Tibial nerve (tissue), 4 donors: ENCODE measurements around the gene SPATA31C1. TPM values are rescaled to one million over a fixed set of nuclear protein-coding genes. Genes with fewer than 3 reads are reported as not detected.
A peak's percentile ranks its signal among the peaks of the same experiment; 100 is the strongest.

Source experiments
- DNase-seq, 2 donors: peaks; one replicate each; pipeline ENCODE4 v3.0.0-alpha.2; 2019; ENCODE audit warnings: low spot score in 2 of 2
- H3K27ac ChIP-seq, 4 donors: fragments of 200-600 bp; sonication (generic) in 3 of 4; one replicate each; pipeline ENCODE4 v1.5.1; 2017 to 2019; ENCODE audit warnings: mild to moderate bottlenecking in 1 of 4
- H3K27me3 ChIP-seq, 2 donors: fragments of 200-600 bp; sonication (generic) in 1 of 2; one replicate each; pipeline versions ENCODE4 v1.5.1 to v1.6.0; 2017 to 2019
- H3K36me3 ChIP-seq, 3 donors: fragments of 200-600 bp; sonication (generic); one replicate each; pipeline ENCODE4 v1.5.1; 2018 to 2019
- H3K4me1 ChIP-seq, 4 donors: fragments of 200-600 bp; sonication (generic) in 3 of 4; one replicate each; pipeline ENCODE4 v1.5.1; 2017 to 2019
- H3K4me3 ChIP-seq, 4 donors: fragments of 200-600 bp; sonication (generic) in 3 of 4; one replicate each; pipeline ENCODE4 v1.5.1; 2017 to 2019; ENCODE audit warnings: mild to moderate bottlenecking in 1 of 4, moderate library complexity in 1 of 4
- H3K9me3 ChIP-seq, 4 donors: fragments of 200-600 bp; sonication (generic) in 3 of 4; one replicate each; pipeline ENCODE4 v1.5.1; 2017 to 2019
- EP300 ChIP-seq, 2 donors: sonication (generic); formaldehyde crosslinking; IDR thresholded peaks; one replicate each; pipeline ENCODE4 v1.6.1; 2017; ENCODE audit warnings: antibody characterized with exemption in 2 of 2, mild to moderate bottlenecking in 1 of 2
- POLR2A ChIP-seq, 2 donors: fragments of 450-650 bp; IDR thresholded peaks; one replicate each; pipeline ENCODE4 v1.6.1; 2017; ENCODE audit warnings: antibody characterized with exemption in 2 of 2, mild to moderate bottlenecking in 2 of 2, moderate library complexity in 2 of 2
- WGBS, 2 donors: methylation state at CpG; one replicate each; pipeline ENCODE4 v1.1.5; 2018; 5-methylcytosine and 5-hydroxymethylcytosine counted together
- total RNA-seq, 4 donors: library from RNA; depleted of rRNA; stranded (reverse); fragments of >200 nt; gene quantifications; one replicate each; pipeline ENCODE4 v1.1.0, GENCODE V29; 2016
- TF ChIP-seq, protein P1 (sequence below), 5 experiments: fragments of 200-600 bp in 3 of 5; fragments of 450-650 bp in 2 of 5; sonication (generic) in 3 of 5; IDR thresholded peaks; one replicate each; pipeline ENCODE4 v1.5.1; 2016 to 2019; ENCODE audit warnings: antibody characterized with exemption in 5 of 5, mild to moderate bottlenecking in 3 of 5, moderate library complexity in 2 of 5

Gene SPATA31C1
- total RNA-seq, 4 donors from 2014 or later = not detected

DNA sequence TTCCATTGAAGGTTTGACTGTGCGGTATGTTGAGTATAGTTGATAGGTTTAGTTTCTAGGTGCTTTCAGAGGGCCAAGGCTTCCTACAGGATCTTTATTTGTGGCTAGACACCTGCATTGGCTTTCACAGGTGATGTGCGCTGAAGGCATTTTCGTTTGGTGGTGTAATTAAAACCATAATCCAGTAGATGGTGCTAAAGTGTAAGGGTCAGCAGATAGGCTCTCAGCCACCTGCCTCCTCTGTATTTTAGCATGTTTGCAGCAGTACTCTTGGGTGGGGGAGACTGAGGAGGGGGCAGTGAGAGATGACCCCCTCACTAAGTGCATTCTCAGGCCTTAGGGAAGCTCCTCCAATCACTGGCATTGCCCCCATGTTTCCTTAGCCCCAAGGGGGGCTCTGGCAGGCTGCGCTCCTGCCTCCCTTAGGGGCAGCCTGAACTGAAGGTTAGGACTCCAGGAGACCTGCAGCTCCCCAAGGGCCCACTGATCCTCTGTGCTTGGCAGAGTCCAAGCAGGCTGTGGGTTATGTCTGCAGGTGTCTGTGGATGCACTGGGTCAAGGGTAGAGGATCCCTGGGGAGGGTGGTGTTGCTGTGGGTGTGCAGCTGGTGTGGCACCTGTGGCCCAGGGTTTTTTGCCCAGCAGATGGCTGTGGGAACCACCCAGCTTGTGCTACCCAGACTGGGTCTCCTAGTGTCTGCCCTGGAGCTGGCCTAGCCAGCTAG lies 33.2 kb downstream of the SPATA31C1 start:
- Histone ChIP-seq H3K27ac (no peak overlapping the region), H3K36me3 (no peaks in the 10 kb centered on the region), H3K4me3 (no peak overlapping the region), H3K9me3 (peaks cover 0 to 12% (median 0%) of the 10 kb centered on the region in 4 donors), H3K4me1 (no peaks in the 10 kb centered on the region), H3K27me3 (no peaks in the 10 kb centered on the region)
- 62 to 70% methylated on average over 4 of the region's 4 CpGs for WGBS, 2 donors
- no peak for TF ChIP-seq POLR2A (IDR thresholded peaks at IDR 0.05)
- TF ChIP-seq, protein P1, sequence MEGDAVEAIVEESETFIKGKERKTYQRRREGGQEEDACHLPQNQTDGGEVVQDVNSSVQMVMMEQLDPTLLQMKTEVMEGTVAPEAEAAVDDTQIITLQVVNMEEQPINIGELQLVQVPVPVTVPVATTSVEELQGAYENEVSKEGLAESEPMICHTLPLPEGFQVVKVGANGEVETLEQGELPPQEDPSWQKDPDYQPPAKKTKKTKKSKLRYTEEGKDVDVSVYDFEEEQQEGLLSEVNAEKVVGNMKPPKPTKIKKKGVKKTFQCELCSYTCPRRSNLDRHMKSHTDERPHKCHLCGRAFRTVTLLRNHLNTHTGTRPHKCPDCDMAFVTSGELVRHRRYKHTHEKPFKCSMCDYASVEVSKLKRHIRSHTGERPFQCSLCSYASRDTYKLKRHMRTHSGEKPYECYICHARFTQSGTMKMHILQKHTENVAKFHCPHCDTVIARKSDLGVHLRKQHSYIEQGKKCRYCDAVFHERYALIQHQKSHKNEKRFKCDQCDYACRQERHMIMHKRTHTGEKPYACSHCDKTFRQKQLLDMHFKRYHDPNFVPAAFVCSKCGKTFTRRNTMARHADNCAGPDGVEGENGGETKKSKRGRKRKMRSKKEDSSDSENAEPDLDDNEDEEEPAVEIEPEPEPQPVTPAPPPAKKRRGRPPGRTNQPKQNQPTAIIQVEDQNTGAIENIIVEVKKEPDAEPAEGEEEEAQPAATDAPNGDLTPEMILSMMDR (IDR thresholded peaks at IDR 0.05) = peak in 1 of 5 experiments; percentile 8
- no peak for TF ChIP-seq EP300 (IDR thresholded peaks at IDR 0.05)
- DNase-seq = no peak

DNA sequence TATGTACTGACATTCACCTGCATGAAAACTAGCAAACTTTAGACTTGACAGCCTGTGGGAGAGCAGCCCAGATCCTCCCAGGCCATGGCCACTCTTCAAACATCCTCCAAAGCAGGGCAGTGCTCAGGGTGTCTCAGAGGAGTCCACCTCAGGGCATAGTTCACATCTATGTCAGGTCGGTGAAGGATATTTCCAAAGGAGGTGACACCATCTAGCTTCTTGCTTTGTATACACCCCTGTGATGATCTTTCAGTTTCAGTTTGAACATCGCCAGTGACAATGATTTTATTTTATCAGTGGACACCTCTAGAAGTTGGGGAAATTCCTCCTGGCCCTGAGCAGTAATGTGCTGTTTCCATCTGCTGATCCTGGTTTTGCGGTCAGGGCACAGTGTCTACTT lies 36.5 kb downstream of the SPATA31C1 start:
- no peaks in the 10 kb centered on the region for H3K27me3 ChIP-seq
- TF ChIP-seq, protein P1 (IDR thresholded peaks at IDR 0.05) = no peak
- TF ChIP-seq EP300 (IDR thresholded peaks at IDR 0.05) = no peak
- no peaks in the 10 kb centered on the region for H3K4me1 ChIP-seq
- no peak overlapping the region for H3K27ac ChIP-seq
- WGBS, 2 donors = 79 to 90% methylated on average over 3 of the region's 3 CpGs
- H3K9me3 ChIP-seq = peaks cover 0 to 18% (median 0%) of the 10 kb centered on the region in 4 donors
- DNase-seq = no peak
- H3K36me3 ChIP-seq = no peaks in the 10 kb centered on the region
- H3K4me3 ChIP-seq = no peak overlapping the region

DNA sequence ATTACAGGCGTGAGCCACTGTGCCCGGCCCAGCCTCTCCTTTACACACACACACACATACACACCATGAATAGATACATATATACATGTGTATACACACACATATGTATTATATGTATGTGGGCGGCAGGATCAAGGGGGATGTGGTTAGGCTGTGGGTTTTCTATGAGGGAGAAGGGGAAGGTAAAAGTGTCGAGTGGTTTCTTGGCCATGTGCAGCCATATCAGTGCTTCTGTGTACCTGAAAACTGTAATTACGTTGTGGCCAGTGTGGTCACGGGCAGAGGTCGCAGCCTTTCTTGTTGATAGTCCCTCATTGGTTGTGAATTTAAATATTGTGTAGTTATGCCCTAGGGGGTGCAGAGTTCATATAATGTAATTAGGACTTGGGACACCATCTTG lies 40.1 kb downstream of the SPATA31C1 start:
- Histone ChIP-seq H3K27me3 (no peaks in the 10 kb centered on the region), H3K36me3 (no peaks in the 10 kb centered on the region), H3K4me1 (no peaks in the 10 kb centered on the region), H3K27ac (no peak overlapping the region), H3K9me3 (peaks cover 0 to 15% (median 0%) of the 10 kb centered on the region in 4 donors), H3K4me3 (no peak overlapping the region)
- WGBS, 2 donors = 88 to 90% methylated on average over 7 of the region's 7 CpGs
- DNase-seq = no peak
- TF ChIP-seq EP300 (IDR thresholded peaks at IDR 0.05) (no peak), POLR2A (IDR thresholded peaks at IDR 0.05) (no peak)
- TF ChIP-seq, protein P1 (IDR thresholded peaks at IDR 0.05) = no peak

DNA sequence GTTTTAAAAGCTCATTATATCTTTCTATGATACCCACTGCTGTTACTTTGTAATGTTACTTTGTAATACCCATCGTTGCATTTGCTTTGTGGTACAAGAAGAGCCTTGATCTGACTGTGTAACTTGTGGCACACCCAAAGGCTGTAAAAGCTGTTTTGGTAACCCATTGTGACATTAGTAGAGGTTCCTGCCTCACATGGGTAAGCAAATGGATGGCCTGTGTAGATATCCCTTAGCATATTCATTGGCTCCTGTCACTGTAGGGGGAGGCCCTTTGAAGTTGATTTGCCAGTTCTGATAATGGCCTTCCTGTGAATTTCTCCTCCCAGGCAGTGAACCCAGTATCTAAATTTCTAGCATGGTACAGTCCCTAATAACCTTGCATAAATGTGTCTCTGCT lies 40.8 kb downstream of the SPATA31C1 start:
- Histone ChIP-seq H3K4me1 (no peaks in the 10 kb centered on the region), H3K36me3 (no peaks in the 10 kb centered on the region), H3K4me3 (no peak overlapping the region), H3K27me3 (no peaks in the 10 kb centered on the region), H3K27ac (no peak overlapping the region), H3K9me3 (peaks cover 0 to 15% (median 0%) of the 10 kb centered on the region in 4 donors)
- WGBS, 2 donors = 81 to 94% methylated on average over 1 of the region's 1 CpG
- no peak for TF ChIP-seq EP300 (IDR thresholded peaks at IDR 0.05)
- TF ChIP-seq, protein P1 (IDR thresholded peaks at IDR 0.05) = no peak
- TF ChIP-seq POLR2A (IDR thresholded peaks at IDR 0.05) = no peak
- no peak for DNase-seq

DNA sequence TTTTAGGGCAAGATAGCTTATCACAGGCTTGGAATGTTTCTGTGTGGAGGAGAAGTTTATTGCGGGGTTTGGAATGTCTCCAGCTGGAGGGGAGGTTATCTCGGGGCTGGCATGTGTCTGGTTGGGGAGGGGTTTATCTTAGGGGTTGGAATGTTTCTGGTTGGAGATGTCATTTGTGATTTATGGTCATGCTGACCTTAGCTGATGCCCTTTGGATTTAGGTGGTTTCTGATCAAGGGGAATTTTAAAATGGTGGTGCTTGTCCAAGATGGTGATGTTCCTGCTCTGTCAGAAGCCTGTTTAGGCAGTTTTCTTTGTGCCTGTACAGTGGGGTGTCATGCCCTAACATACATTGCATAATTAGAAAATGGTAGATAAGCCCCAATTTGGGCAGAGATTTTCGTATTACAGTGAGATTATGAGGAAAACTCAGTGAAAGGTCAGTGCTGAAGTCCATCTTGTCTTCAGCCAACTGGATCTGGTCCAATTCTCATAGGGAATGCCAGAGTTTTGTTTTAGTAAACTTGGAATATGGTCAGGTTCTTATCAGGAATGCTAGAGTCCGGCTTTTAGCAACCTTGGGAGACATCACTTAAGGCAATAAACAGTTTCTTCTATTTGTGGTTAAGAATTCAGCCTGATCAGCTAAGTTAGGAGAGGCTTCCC lies 42.3 kb downstream of the SPATA31C1 start:
- Histone ChIP-seq H3K4me3 (no peak overlapping the region), H3K4me1 (no peaks in the 10 kb centered on the region), H3K9me3 (peaks cover 0 to 15% (median 0%) of the 10 kb centered on the region in 4 donors), H3K27ac (no peak overlapping the region), H3K36me3 (peaks cover 0 to 7% (median 0%) of the 10 kb centered on the region in 3 donors), H3K27me3 (no peaks in the 10 kb centered on the region)
- 47 to 50% methylated on average over 4 of the region's 4 CpGs for WGBS, 2 donors
- no peak for TF ChIP-seq EP300 (IDR thresholded peaks at IDR 0.05)
- no peak for TF ChIP-seq POLR2A (IDR thresholded peaks at IDR 0.05)
- TF ChIP-seq, protein P1 (IDR thresholded peaks at IDR 0.05) = no peak
- DNase-seq = no peak
